Measurements from ENCODE around the gene NOXO1.

NOXO1 gene

GRCh38 chr16:1979271-1980029, 1.8 kb downstream of the NOXO1 start:
- no peak for DNase-seq (ENCODE audit: low read depth)

- DNase-seq (ENCODE audit: low read depth) = no peak
Observed at GRCh38 chr16:1978476-1979120, 2.7 kb downstream of the NOXO1 start.

- no peak for DNase-seq (ENCODE audit: low read depth)
Observed at GRCh38 chr16:1977875-1978268, 3.4 kb downstream of the NOXO1 start.

DNA sequence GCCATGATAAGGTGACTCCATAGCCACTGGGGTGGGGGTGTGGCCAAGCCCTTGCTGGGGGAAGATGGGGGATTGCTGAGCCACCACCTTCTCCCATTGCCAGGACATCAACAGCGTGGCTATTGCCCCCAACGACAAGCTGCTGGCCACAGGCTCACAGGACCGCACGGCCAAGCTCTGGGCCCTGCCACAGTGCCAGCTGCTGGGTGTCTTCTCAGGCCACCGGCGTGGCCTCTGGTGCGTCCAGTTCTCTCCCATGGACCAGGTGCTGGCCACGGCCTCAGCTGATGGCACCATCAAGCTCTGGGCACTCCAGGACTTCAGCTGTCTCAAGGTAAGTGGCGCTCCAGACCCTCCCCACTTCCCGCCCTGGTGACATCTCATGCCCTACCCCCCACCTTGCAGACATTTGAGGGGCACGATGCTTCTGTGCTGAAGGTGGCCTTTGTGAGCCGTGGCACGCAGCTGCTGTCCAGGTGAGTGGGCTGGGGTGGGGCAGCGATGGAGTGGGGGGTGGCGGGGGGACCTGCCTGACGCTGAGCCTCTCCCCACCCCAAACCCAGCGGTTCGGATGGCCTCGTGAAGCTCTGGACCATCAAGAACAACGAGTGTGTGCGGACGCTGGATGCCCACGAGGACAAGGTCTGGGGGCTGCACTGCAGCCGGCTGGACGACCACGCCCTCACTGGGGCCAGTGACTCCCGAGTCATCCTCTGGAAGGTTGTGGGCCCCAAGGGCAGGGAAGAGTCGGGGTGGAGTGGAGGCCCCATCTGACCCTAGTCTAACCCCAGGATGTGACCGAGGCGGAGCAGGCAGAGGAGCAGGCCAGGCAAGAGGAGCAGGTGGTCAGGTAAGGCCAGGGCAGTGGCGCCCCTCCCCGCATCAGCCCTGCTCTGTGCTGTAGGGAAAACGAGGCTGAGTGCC, 4.1 kb downstream of the NOXO1 start:
- DNase-seq (ENCODE audit: low read depth) = no peak

DNA sequence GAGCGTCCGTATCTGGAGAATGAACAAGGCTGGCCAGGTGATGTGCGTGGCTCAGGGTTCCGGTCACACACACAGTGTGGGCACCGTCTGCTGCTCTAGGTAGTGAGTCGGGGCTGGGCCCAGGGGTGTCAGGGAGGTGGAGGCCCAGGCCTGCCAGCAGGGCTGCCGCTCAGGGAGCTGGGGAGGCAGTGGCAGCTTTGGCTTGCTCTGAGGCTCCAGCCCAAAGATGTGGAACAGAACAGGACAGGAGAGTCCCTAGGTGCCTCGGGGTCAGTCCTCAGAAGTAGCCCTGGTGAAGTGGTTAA, 5.1 kb downstream of the NOXO1 start:
- no peak for DNase-seq (ENCODE audit: low read depth)

GRCh38 chr16:1975432-1976215, 5.6 kb downstream of the NOXO1 start:
- no peak for DNase-seq (ENCODE audit: low read depth)

GRCh38 chr16:1974157-1975070, 6.9 kb downstream of the NOXO1 start:
- DNase-seq (ENCODE audit: low read depth) = no peak

GRCh38 chr16:1973461-1974156, 7.7 kb downstream of the NOXO1 start:
- no peak for DNase-seq (ENCODE audit: low read depth)

DNA sequence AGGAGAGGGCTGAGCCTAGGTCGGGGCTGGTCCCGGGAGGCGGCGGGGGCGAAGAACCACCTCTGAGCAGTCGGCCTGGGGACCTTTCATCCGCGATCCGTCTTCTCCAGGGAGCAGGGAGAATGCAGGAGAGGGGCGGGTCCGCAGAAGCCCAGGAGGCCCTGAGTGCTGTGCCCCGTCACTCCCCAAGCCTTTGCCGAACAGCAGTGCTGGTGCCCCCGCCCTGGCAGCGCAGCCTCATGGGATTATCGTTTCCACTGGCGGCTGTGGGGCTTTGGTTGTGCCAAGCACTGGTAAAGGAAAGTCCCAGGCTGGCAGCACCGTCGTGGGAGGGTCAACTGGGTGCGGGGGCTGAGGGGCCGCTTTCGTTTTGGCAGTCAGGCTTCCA, 8.8 kb downstream of the NOXO1 start:
- DNase-seq (ENCODE audit: low read depth) = no peak

DNA sequence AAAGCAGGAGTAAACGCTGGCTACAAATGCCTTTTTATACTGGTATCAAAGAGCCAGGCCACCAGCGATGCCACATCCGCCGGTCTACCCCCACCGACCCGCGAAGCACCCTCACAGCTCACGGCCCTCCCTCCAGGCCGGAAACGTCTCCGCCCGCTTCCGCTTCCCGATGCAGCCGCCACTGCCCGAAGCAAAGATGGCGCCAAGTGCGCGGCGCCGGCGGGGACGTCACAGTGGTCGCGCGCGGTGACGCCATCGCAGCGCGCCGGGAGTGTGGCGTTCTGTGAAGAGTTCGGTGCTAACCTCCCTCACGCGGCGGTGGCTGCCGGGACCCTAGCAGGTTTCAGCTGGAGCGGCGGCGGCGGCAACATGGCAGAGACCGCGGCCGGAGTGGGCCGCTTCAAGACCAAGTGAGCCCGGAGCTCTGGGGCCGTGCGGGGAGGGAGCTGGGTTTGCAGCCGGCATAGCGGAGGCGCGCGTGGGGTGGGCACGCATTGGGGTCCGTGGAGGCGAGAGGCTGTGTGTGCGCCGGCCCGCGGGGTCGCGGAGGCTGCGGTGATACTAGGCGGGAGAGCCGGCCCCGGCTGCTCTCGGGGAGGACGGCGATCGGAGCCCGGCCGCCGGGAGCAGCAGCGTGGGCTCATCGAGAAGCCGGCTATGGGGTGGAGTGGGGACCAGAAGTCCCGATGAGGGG, 9.3 kb downstream of the NOXO1 start, which contains the start of gene TBL3:
Gene TBL3, plus strand, starts transcription at position 258 of the 694 bp plus-strand sequence. Its CDS starts 112 bp downstream, at position 370.
- peak; percentile 95 for DNase-seq (ENCODE audit: low read depth)

DNA sequence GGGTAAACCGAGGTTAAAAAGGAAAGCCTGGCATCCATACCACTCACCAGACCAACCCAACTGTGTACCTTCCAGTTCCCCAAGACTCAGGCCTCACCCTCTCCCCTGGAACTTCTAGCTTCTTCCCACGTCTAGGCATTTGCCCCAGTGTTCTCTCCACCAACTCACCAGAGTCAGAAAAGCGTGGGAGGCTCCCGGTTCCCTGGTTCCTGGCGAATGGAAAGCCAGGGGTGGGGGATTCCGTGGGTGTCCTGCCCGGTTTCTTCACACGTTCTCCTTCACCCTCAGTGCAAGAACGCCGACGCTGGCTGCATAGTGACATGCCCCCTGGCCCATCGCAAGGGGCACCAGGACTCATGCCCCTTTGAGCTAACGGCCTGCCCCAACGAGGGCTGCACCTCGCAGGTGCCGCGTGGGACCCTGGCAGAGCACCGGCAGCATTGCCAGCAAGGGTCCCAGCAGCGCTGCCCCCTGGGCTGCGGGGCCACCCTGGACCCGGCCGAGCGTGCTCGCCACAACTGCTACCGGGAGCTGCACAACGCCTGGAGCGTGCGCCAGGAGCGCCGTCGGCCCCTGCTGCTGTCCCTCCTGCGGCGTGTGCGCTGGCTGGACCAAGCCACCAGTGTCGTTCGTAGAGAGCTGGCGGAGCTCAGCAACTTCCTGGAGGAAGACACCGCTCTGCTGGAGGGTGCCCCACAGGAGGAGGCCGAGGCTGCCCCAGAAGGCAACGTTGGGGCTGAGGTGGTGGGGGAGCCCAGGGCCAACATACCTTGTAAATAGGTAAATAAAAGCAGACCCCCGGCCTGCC, 12.9 kb downstream of the NOXO1 start:
- no peak for DNase-seq (ENCODE audit: low read depth)

DNA sequence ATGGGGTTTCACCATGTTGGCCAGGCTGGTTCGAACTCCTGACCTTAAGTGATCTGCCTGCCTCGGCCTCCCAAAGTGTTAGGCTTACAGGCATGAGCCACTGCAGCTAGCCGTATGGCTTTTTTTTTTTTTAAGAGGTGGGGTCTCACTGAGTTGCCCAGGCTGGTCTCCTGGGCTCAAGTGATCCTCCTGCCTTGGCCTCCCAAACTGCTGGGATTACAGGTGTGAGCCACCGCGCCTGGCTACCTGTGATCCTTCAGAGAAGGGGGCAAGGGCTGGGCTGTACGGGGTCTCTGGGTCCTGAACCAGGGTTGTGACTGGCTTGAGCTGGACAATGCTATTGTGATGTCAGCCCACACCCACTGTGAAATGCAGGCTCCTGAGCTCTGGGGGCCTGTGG, 14.8 kb downstream of the NOXO1 start, which contains the start of gene RNF151:
Gene RNF151, plus strand, starts transcription at position 397 of the 400 bp plus-strand sequence. CDS start 26 bp downstream, outside the sequence.
- DNase-seq (ENCODE audit: low read depth) = no peak

DNA sequence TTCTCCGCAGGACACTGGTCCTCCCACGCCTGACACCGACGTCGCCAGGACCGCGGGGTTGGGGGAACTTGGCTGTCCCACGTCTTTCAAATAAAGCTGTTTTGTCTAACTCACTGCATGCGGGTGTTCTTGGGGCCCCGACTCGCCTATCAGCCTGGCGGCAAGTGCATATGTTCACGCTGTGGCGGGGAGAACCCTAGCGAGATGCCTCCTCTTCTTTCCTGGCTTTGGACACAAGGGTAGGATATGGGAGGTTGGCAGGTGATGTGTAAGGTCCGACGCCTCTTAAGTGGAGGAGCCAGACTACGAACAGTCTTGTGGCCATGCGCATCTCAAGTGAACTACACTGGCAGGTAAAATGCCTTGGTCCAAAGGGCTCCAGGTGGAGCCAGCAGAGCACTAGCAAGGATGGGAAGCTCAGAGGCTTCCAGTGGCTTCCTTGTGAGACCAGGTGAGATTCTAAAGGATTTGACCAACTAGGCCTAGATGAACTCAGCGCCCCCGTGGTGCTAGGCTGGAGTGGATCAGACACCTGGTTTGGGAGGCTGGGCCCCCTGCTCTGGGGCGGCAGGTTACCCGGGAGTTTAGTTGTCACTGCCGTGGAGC, 15.8 kb downstream of the NOXO1 start:
- no peak for DNase-seq (ENCODE audit: low read depth)

DNA sequence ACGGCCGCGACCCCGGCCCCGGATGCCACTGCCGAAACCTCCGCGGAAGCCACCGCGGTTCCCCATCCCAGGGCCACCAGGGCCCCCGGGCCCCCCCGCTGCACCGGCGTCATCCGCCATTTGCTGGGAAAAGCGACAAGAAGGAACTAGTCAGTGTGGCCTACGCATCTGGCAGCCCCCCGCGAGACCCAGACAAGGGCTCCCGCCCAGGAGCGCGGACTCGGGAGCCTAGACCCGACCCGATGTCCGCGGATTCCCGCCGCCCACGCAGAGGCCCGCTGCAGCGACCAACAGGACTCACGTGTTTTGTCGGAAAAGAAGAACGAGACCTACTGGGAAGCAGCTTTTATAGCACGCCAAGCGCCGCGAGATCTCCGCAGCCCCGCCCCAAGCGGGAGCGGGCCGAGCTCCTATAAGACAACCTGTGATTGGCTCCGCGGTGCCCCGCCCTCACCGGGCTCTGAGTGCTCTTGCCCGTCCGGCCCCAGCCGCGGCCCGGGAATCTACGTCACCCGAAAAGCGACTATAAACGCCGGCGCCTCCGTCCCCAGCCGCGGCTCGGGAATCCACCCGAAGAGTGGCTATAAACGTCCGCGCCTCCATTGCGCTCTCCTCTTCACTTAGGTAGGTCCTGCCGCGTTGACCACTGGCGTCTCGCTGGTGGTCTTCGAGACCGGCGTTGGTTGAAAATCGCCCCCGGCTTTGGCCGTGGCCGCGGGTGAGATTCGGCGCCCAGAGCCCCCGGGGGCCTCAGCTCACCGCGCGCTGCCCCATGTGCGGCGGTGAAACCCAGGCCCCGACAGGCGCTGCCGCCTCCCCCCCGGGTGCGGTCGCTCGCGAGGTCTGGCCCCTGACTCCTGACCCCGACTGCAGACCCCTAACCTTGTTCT, 16.5 kb downstream of the NOXO1 start, which contains the start of gene RPS2:
Gene RPS2, minus strand, starts transcription at position 321 of the 890 bp plus-strand sequence. Its CDS starts 201 bp downstream, at position 120.
- DNase-seq (ENCODE audit: low read depth) = peak; percentile 96

GRCh38 chr16:1963806-1964505, 17.3 kb downstream of the NOXO1 start:
- DNase-seq (ENCODE audit: low read depth) = no peak

Data from activated T-cell treated with anti-CD3 and anti-CD28 coated beads for 24 hours (primary cell).